CD4-positive, alpha-beta T cell treated with Interleukin-4 for 4 hours (primary cell): Measurements from ENCODE around the gene ARMC6.
A peak's percentile ranks its signal among the peaks of the same experiment; 100 is the strongest.

ENCODE experiments used
- DNase-seq: peaks from one replicate; pipeline ENCODE4 v3.0.0-alpha.2; 2020

The ARMC6 gene

GRCh38 chr19:19033426-19034203 lies at the start of gene ARMC6, which contains the start of gene SUGP2:
ARMC6 (plus strand) TSS chr19:19033603; CDS start chr19:19034210, 607 bp downstream.
SUGP2 (minus strand) TSS chr19:19033517; CDS start chr19:19031071, 2,446 bp downstream.
- peak; percentile 87 for DNase-seq

- DNase-seq: no peak
These were observed 49.2 kb upstream of the ARMC6 start for GRCh38 chr19:18984251-18984650.

- peak; percentile 4 for DNase-seq
These were observed 48.1 kb upstream of the ARMC6 start for GRCh38 chr19:18985257-18985656.

- no peak for DNase-seq
These were observed 45.9 kb upstream of the ARMC6 start for GRCh38 chr19:18987456-18987855.

- no peak for DNase-seq
These were observed 44.1 kb upstream of the ARMC6 start for GRCh38 chr19:18989316-18989715.

- DNase-seq: no peak
These were observed 43.2 kb upstream of the ARMC6 start for GRCh38 chr19:18990128-18990708.

- no peak for DNase-seq
These were observed 42.4 kb upstream of the ARMC6 start for GRCh38 chr19:18991006-18991405.

- no peak for DNase-seq
These were observed 41.9 kb upstream of the ARMC6 start for GRCh38 chr19:18991468-18991867.

- no peak for DNase-seq
These were observed 40.7 kb upstream of the ARMC6 start for GRCh38 chr19:18992696-18993095.

- DNase-seq: no peak
These were observed 40.3 kb upstream of the ARMC6 start for GRCh38 chr19:18993115-18993514.

GRCh38 chr19:18995804-18996241 lies 37.6 kb upstream of the ARMC6 start:
- DNase-seq: no peak

GRCh38 chr19:18996351-18996750 lies 37.1 kb upstream of the ARMC6 start:
- DNase-seq: no peak

GRCh38 chr19:18996796-18997394 lies 36.5 kb upstream of the ARMC6 start:
- DNase-seq: no peak

- no peak for DNase-seq
These were observed 35.1 kb upstream of the ARMC6 start for GRCh38 chr19:18998276-18998675.

- no peak for DNase-seq
These were observed 34.2 kb upstream of the ARMC6 start for GRCh38 chr19:18999016-18999758.

- DNase-seq: no peak
These were observed 33.3 kb upstream of the ARMC6 start for GRCh38 chr19:18999896-19000620.

GRCh38 chr19:19004144-19004543 lies 29.3 kb upstream of the ARMC6 start:
- no peak for DNase-seq

GRCh38 chr19:19006213-19006612 lies 27.2 kb upstream of the ARMC6 start:
- no peak for DNase-seq

- no peak for DNase-seq
These were observed 23.5 kb upstream of the ARMC6 start for GRCh38 chr19:19009951-19010350.

GRCh38 chr19:19010551-19010950 lies 22.9 kb upstream of the ARMC6 start:
- no peak for DNase-seq

- DNase-seq: no peak
These were observed 12.3 kb upstream of the ARMC6 start for GRCh38 chr19:19021115-19021514.

- DNase-seq: no peak
These were observed 10.9 kb upstream of the ARMC6 start for GRCh38 chr19:19022380-19022961.
